ENCODE data around the gene EDIL3. TPM values are rescaled to one million over a fixed set of nuclear protein-coding genes. Genes with fewer than 3 reads are reported as not detected.

EDIL3 gene
- total and polyA plus RNA-seq, 7 donors, result 3.5 to 57.3 (median 37.1) TPM

DNA sequence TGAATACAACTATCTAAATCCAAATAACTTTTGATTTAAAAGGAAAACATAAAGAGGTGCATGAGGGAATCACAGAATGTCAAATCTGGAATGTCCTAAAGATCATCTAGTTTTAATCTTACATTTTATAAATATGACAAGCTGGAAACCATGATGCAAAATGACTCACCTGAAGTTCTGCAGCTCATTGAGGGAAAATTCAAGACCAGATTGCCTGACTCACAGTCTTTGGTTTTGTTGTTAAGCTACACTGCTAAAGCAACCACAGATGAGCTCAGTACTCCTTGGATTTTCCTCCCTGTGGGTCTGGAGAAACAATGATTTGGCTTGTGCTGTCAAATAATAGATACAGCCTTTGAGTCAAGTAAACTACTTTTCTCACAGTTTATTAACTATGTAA is 19.1 kb upstream of the EDIL3 start:
- H3K36me3 ChIP-seq, result no peaks in the 10 kb centered on the region
- H3K4me1 ChIP-seq, result no peaks in the 10 kb centered on the region
- intact Hi-C loops (cut with DNase I), result no loop called here
- H3K4me3 ChIP-seq, result no peak overlapping the region
- TF ChIP-seq POLR2A (IDR thresholded peaks at IDR 0.05) (no peak), POLR2AphosphoS5 (IDR thresholded peaks at IDR 0.05) (no peak)
- no peak overlapping the region for H3K27ac ChIP-seq
- H3K9me3 ChIP-seq, result no peaks in the 10 kb centered on the region
- no peaks in the 10 kb centered on the region for H3K27me3 ChIP-seq
- no peak for DNase-seq

DNA sequence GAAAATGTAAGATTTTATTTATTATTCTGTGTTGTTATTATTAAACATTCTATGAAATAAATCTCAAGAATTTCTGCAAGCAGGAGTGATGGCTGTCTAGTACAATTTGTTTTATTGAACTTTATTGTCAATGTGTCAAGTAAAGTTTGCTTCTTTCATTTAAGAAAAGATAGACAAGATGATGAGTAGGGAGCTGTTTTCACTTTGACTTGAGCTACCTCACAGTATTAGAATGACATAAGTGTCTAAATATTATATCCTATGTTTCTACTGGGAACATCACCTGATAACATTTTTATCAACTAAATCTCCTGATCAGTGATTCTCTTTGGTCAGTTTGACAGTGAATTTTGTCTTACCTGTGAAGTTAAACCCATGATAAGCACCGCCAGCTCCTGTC is 12.7 kb upstream of the EDIL3 start:
- intact Hi-C loops (cut with DNase I), result no loop called here
- H3K27ac ChIP-seq, result no peak overlapping the region
- no peaks in the 10 kb centered on the region for H3K9me3 ChIP-seq
- no peaks in the 10 kb centered on the region for H3K27me3 ChIP-seq
- DNase-seq, result no peak
- 94 to 96% methylated on average over 1 of the region's 1 CpG for WGBS, 2 donors
- no peak overlapping the region for H3K4me3 ChIP-seq
- H3K4me1 ChIP-seq, result no peaks in the 10 kb centered on the region
- TF ChIP-seq POLR2AphosphoS5 (IDR thresholded peaks at IDR 0.05), result no peak
- TF ChIP-seq, protein P1, sequence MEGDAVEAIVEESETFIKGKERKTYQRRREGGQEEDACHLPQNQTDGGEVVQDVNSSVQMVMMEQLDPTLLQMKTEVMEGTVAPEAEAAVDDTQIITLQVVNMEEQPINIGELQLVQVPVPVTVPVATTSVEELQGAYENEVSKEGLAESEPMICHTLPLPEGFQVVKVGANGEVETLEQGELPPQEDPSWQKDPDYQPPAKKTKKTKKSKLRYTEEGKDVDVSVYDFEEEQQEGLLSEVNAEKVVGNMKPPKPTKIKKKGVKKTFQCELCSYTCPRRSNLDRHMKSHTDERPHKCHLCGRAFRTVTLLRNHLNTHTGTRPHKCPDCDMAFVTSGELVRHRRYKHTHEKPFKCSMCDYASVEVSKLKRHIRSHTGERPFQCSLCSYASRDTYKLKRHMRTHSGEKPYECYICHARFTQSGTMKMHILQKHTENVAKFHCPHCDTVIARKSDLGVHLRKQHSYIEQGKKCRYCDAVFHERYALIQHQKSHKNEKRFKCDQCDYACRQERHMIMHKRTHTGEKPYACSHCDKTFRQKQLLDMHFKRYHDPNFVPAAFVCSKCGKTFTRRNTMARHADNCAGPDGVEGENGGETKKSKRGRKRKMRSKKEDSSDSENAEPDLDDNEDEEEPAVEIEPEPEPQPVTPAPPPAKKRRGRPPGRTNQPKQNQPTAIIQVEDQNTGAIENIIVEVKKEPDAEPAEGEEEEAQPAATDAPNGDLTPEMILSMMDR (IDR thresholded peaks at IDR 0.05), result no peak
- TF ChIP-seq EP300 (IDR thresholded peaks at IDR 0.05), result no peak
- no peak for TF ChIP-seq POLR2A (IDR thresholded peaks at IDR 0.05)
- H3K36me3 ChIP-seq, result no peaks in the 10 kb centered on the region

DNA sequence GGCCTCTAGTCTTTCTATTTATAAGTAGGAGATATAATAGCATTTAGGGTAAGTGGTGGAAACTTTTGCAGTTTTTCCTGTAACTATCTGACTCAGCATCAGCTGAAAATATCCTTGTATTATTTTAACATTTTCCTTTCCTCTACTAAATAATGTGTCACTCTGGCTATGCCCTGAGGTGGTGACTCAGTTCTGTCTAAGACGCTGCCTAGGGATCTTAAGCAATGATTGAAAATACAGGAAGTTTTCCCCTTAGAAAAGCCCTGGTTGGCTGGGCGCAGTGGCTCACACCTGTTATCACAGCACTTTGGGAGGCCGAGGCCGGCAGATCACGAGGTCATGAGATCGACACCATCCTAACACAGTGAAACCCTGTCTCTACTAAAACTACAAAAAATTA is 9.3 kb upstream of the EDIL3 start:
- WGBS, 2 donors, result 90 to 91% methylated on average over 6 of the region's 6 CpGs
- no peaks in the 10 kb centered on the region for H3K4me1 ChIP-seq
- H3K4me3 ChIP-seq, result no peak overlapping the region
- DNase-seq, result no peak
- TF ChIP-seq POLR2AphosphoS5 (IDR thresholded peaks at IDR 0.05), result no peak
- no peak for TF ChIP-seq EP300 (IDR thresholded peaks at IDR 0.05)
- no peak for TF ChIP-seq POLR2A (IDR thresholded peaks at IDR 0.05)
- TF ChIP-seq, protein P1 (IDR thresholded peaks at IDR 0.05), result no peak
- H3K9me3 ChIP-seq, result no peaks in the 10 kb centered on the region
- H3K27me3 ChIP-seq, result no peaks in the 10 kb centered on the region
- no peak overlapping the region for H3K27ac ChIP-seq
- H3K36me3 ChIP-seq, result no peaks in the 10 kb centered on the region
- intact Hi-C loops (cut with DNase I), result no loop called here

DNA sequence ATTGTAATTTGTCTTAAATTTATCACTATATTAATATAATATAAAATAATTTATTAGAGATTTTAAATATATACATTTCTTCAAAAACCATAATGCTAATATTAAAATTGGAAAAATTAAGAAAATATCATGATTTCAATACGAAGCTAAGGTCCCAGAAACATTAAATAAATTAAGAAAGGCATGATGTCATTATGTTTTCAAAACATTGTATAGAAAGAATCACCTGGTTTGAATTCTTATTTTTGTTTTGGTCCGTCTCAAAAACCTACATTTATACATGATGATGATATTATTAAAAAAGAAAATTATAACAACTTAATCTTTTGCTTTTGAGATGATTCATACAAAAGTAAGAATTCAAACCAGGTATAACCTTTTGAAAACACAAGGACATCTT is 8.2 kb upstream of the EDIL3 start:
- Histone ChIP-seq H3K4me3 (no peak overlapping the region), H3K27ac (no peak overlapping the region), H3K4me1 (no peaks in the 10 kb centered on the region), H3K36me3 (no peaks in the 10 kb centered on the region), H3K9me3 (no peaks in the 10 kb centered on the region), H3K27me3 (no peaks in the 10 kb centered on the region)
- 89 to 92% methylated on average over 2 of the region's 2 CpGs for WGBS, 2 donors
- DNase-seq, result no peak
- TF ChIP-seq, protein P1 (IDR thresholded peaks at IDR 0.05), result no peak
- TF ChIP-seq POLR2A (IDR thresholded peaks at IDR 0.05) (no peak), EP300 (IDR thresholded peaks at IDR 0.05) (no peak), POLR2AphosphoS5 (IDR thresholded peaks at IDR 0.05) (no peak)
- intact Hi-C loops (cut with DNase I), result no loop called here

DNA sequence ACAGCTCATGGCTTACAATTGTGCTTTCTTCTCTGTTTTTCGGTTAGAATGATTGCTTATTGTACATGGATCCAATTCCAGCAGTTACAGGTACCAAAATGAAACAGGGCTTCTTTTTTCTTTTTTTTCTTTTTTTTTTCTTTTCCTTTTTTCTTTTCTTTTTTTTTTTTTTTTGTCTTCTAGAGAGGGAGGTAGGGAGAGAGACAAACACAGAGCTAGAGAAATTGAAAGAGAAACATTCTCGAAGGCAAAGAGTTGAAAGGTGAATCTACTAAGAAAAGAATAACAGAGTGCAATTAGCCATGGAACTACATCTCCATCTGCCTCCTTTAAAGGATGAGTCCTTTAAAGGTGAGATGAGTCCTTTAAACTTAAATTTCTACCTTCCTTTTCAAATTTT is 1.0 kb upstream of the EDIL3 start:
- WGBS, 2 donors, result 8 to 43% methylated on average over 2 of the region's 2 CpGs
- no peak overlapping the region for H3K27ac ChIP-seq
- no peaks in the 10 kb centered on the region for H3K36me3 ChIP-seq
- peaks cover 0 to 32% (median 24%) of the 10 kb centered on the region in 4 donors for H3K4me1 ChIP-seq
- intact Hi-C loops (cut with DNase I), result loop anchor here (10.0 kb wide), 1 partner anchor 371 kb away; no protein-coding TSS in a partner anchor
- TF ChIP-seq POLR2A (IDR thresholded peaks at IDR 0.05), result no peak
- TF ChIP-seq EP300 (IDR thresholded peaks at IDR 0.05), result no peak
- peaks cover 0 to 39% (median 28%) of the 10 kb centered on the region in 3 donors for H3K27me3 ChIP-seq
- DNase-seq, result no peak
- no peaks in the 10 kb centered on the region for H3K9me3 ChIP-seq
- peak overlapping the region in 3 of 4 donors; percentile 52 to 56 (median 55) for H3K4me3 ChIP-seq

All from sigmoid colon (tissue), 7 donors.